COR-L47 (cell line): ENCODE measurements around the gene LRRC14B.

Experiments used
- DNase-seq: peaks from one replicate; lab custom pipeline; 2025; lab: John Stamatoyannopoulos, UW

The LRRC14B gene

DNA sequence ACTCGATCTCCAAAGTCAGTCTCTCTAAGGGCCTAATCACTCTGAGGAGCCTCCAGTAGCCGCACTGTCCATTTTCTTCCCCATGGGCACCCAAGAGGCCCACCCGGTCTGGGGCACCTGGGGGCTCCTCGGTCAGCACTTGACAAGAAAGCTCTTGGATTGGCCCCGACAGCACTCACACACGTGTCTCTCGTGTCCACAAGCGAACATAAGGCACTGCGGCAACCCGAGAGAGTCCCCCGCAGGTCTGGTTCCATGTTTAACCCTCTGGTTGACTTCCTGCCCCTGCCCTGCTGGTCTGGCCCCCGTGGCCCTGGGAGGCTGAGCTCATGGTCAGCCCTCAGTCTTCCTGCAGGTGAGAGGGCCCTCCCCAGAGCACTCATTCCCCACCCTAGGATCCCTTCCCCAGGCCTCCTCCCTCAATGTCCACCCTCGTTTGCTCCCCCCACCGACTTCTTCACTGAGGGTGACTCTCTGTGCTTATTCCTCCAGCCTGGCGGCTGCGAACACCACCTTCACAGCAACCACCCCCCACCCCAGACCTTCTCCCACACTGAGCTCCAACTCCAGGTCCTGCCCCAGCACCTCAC, 16.3 kb upstream of the LRRC14B start:
- no peak for DNase-seq

DNA sequence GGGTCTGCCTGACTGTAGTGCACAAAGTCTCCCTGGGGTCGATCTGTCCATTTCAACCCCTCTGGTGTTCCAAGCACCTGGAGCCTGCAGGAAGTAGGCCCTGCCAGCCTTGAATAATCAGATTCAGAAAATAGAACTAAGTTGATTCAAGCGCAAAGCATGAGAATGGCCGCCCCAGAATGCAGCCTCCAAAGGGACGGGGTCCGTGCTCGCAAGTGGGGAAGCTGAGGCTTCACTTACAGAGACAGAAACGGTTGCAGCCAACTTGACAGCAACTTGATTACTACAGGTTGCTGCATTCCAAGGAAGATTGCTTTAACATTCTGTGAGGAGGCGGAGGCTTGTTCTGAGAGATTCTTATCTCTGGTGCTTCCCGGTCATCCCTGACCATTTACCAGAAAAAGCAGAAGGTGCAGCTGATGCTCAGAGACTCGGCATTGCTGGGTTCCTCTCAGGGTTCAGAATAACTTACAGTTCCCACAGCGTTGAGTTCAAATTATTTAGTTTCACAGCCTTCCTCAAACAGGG, 14.9 kb upstream of the LRRC14B start:
- no peak for DNase-seq

DNA sequence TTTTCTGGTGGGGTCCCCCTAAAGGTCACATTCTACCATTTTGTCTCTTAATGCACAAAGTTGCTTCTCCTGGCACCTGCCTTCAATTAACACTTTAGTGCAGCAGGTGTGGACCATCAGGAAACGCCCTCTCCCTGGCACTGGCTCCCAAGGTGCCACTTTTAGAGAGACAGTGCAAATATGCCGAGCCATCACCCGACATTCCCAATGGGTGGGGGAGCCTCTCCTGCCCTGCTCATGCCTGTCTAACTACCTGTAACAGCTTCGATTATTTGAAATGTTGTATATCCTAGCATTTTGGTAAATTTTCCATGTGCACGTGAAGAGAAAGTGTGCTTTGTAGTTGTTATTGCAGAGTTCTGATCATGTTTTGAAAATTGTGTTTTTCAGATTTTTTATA, 13.2 kb upstream of the LRRC14B start:
- peak; percentile 66 for DNase-seq

DNA sequence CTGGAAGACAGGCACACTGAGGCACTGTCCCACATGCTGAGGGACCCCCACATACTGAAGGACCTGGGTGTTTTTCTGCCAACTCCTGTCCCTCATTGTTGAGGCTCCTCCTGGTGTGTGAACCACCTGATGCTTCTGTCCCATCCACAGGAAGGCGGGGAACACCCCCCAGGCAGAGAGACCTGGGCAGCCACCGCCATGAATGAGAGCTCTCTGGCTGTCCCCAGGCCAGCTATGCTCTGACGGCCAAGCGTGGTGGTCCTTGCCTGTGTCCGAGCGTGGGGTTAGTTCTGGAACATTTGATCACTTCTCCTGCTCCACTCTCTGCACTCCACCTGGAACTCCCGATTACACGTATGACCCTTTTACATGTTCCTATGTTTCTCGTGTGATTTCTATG, 11.9 kb upstream of the LRRC14B start:
- no peak for DNase-seq

DNA sequence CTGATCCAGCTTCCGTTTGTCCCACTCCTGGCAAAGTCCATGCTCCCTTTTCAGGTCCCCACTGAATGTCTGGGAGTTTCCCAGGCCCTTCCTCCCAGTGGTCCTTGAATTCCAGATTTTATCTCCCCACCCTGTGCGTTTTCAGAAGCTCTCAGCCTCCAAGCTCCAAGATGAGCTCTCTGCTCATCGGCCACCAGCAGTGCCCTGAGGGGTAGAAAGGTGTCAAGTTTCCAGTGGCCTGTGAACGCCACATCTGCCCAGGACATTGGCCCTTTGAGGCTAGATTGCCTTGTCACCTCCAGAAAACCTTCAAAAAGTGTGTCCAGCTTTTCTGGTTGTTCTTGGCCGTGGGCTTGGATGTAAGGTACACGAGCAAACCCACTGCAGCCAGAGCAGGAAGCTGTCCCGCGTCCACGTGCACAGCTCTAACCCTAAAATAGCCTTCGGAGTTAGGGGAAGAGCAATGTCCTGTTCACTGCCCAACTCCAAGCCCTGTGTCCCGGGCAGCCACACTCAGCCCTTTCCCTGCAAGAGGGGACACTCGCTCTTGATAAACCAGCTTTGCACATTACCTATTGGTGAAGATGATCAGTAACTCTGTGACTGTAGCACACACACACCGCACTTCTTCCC, 10.9 kb upstream of the LRRC14B start:
- no peak for DNase-seq

- no peak for DNase-seq
Observed at GRCh38 chr5:181160-181559, 10.1 kb upstream of the LRRC14B start.

- no peak for DNase-seq
Observed at GRCh38 chr5:181566-181965, 9.7 kb upstream of the LRRC14B start.

- no peak for DNase-seq
Observed at GRCh38 chr5:182126-182525, 9.2 kb upstream of the LRRC14B start.

- DNase-seq: no peak
Observed at GRCh38 chr5:184471-184870, 6.8 kb upstream of the LRRC14B start.

- no peak for DNase-seq
Observed at GRCh38 chr5:185095-186070, 5.9 kb upstream of the LRRC14B start.

GRCh38 chr5:186091-187041, 4.9 kb upstream of the LRRC14B start:
- no peak for DNase-seq

DNA sequence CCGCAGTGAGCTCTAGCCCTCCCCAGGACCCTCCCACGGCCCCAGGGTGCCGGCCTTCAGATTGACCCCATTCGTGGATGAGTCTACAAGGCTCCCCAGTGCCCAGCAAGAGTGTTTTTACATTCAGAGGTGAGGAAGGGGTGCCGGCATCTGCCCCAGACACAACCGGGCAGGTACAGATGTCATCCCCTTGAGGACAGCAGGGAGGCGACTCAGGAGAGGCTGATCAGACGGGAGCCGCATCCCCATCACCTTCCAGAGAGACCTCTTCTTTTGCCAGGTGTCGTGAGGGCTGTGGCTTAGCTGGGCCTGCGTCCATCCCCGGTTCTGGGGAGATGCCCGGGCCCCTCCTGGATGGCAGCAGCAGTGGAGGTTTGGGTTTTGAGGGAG, 4.3 kb upstream of the LRRC14B start:
- no peak for DNase-seq

DNA sequence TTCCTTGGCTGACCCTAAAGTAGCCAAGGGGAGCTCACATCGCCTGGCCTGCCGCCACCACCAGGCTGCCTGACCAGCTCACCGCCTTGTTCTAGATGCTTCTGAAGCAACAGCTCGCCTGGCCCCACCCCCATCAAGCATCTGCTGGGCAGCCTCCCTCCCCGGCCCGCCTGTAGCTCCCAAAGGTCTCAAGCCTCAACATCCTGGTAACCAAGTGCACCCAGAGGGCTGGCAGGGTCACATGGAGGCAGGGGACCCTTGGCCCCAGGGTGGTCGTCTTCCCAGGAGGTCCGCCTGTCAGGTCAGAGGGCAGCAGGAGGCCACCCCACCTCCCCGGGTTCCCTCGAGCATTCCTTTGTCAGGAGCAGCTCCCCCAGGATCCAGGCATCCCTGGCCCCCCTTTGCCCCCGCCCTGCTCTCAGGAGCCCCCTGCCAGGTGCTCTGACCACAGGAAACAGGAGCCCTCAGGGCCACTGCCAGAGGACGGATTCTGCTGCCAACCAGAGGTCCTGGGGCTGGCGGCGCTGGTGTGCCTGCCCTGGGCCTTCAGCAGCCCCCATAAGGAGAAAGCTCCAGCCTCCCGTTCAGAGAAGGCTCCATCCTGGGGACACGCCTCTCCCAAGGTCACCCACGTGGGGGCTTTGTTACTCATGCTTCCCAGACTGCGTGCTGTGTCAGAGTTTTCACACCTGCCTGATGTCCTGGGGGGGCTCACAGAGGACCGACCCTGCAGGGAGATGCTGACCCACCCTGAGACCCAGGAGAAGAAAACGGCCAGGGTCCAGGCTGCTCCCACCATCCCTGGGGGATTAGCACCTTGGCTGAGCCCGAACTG, 3.5 kb upstream of the LRRC14B start:
- peak; percentile 10 for DNase-seq

DNA sequence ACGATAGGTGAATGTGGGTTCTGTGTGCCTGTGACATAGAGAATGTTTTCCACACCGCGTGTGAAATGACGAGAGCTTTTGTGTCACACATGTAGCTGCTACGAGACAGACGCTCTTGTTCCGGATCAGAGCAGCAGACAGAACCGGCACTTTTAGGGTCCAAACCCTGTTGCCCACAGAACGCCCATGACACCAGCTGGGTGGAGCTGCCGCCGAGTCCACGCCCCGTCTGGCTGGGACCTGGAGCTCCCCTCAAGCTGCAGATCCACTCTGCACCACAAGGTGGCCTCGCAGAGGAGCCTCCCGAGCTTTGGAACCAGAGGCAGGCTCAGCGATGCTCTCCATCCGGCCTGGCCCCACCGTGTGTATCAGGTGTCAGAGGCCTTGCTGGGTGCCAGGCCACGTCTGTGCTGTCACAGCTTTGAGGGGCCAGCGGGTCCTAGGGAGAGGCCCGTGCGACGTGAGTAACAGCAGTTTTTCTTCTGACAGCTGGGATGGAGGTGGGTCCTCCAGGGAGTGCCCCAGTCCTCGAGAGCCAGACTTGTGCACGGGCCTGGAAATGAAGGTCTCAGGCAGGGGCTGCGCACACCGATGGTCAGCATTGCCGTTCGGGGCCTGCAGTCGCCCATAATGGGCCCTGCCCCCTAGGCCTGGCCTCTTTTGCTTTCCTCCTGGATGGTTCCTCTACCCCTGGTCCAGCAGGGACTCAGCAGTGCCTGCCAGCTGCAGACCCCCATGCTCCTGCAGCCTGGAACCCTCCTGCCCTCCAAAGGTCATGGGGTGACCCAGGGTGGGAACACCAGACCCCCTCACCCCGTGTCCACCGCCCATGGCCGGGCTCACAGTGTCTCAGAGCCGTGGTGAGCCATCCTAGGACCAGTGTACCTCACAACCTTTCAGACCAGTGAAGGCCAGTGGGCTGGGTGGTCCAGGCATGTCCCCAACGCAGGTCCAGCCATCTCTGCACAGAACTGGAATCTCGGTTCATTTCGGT, 2.5 kb upstream of the LRRC14B start:
- peak; percentile 82 for DNase-seq

- no peak for DNase-seq
Observed at GRCh38 chr5:189486-189885, 1.8 kb upstream of the LRRC14B start.

DNA sequence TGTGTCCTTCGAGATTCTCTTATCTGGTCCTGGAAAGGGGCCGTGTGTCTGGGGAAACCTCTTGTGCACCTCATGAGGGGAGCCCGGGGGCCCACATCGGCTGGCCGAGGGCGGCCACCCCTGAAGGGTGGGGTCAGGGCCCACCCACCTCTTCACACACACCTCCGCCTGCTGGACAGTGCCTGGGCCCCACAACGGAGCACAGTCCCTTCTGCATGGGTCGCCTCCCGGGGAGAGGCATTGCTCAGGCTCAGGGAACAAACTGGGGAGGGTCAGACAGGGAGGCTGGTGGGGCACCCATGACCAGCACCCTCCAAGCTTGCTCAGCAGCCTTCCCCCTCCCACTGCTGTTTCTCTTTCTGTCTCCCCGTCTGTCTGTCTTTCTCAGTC, 1.3 kb upstream of the LRRC14B start:
- DNase-seq: no peak

DNA sequence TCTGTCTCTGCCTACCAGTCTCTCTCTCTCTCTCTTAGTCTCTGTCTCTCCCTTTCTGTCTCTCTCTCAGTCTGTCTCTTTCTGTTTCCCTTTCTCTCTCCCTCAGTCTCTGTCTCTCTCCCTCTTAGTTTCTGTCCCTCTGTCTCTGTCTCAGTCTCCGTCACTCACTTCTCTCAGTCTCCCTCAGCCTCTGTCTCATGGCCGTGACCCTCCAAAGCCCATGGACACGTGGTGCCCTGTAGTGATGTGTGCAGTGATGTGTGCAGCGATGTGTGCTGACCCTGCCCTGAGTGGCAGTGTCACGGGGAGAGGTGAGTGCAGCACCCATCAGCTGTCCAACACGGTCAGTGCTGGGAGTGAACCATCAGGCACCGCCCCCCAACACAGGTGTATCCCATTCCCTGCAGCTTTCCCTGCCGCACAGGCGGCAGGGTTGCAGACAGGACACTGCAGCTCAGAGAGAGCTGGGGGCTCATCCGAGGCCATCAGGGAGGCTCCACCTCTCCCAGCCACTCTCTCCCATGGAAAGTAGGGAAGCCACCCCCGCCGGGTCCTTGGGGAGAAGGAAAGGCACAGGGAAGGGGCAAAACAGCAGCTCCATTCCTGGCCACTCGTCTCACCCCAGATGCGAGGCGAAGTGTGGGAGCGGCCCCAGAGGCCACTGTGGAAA, 794 bp upstream of the LRRC14B start:
- no peak for DNase-seq

- DNase-seq: no peak
Observed at GRCh38 chr5:191949-192690, 825 bp downstream of the LRRC14B start.

- no peak for DNase-seq
Observed at GRCh38 chr5:192691-192969, 1.3 kb downstream of the LRRC14B start.
